ENCODE results near the gene GNAZ. TPM values are rescaled to one million over a fixed set of nuclear protein-coding genes. Genes with fewer than 3 reads are reported as not detected.
"Not testable (repeated sequence)": the region's sequence is repeated elsewhere in the genome, so short reads cannot be mapped to it uniquely, and the experiment has no call there.

Gene GNAZ
- 3.6 and 3.9 TPM in 2 replicates for total RNA-seq (2014; rRNA removed; shearing (Covaris generic))
- 3.9 and 6.9 TPM in 2 replicates for polyA plus RNA-seq (2015; cell fraction: cytosol; rRNA removed)
- polyA plus RNA-seq (2015; cell fraction: nucleus; rRNA removed) = 3.3 and 5.9 TPM in 2 replicates

- no peak for DNase-seq (ENCODE audit: low read depth, low spot score)
- in situ Hi-C loops (cut with HindIII; ENCODE audit: low pct_unique_long_range_greater_than_20kb, low sequenced_read_pairs) = no loop called here
Measured at GRCh38 chr22:23070418-23071229, at the start of gene GNAZ. GNAZ (plus strand) TSS chr22:23070519; CDS start chr22:23095696, 25,177 bp downstream.

- no peak for DNase-seq (ENCODE audit: low read depth, low spot score)
- in situ Hi-C loops (cut with HindIII; ENCODE audit: low pct_unique_long_range_greater_than_20kb, low sequenced_read_pairs) = no loop called here
Measured at GRCh38 chr22:23020659-23021293, 49.5 kb upstream of the GNAZ start.

- in situ Hi-C loops (cut with HindIII; ENCODE audit: low pct_unique_long_range_greater_than_20kb, low sequenced_read_pairs); DNase-seq (ENCODE audit: low read depth, low spot score): not testable (repeated sequence)
Measured at GRCh38 chr22:23021660-23022353, 48.5 kb upstream of the GNAZ start.

GRCh38 chr22:23023294-23023693 is 47.0 kb upstream of the GNAZ start:
- in situ Hi-C loops (cut with HindIII; ENCODE audit: low pct_unique_long_range_greater_than_20kb, low sequenced_read_pairs) = no loop called here
- no peak for DNase-seq (ENCODE audit: low read depth, low spot score)

- in situ Hi-C loops (cut with HindIII; ENCODE audit: low pct_unique_long_range_greater_than_20kb, low sequenced_read_pairs) = no loop called here
Measured at GRCh38 chr22:23026777-23027176, 43.5 kb upstream of the GNAZ start.

GRCh38 chr22:23027849-23028248 is 42.5 kb upstream of the GNAZ start:
- DNase-seq (ENCODE audit: low read depth, low spot score); in situ Hi-C loops (cut with HindIII; ENCODE audit: low pct_unique_long_range_greater_than_20kb, low sequenced_read_pairs): not testable (repeated sequence)

More at GRCh38 chr22:23026777-23027176, 43.5 kb upstream of the GNAZ start:
- no peak for DNase-seq (ENCODE audit: low read depth, low spot score)

- in situ Hi-C loops (cut with HindIII; ENCODE audit: low pct_unique_long_range_greater_than_20kb, low sequenced_read_pairs) = no loop called here
Measured at GRCh38 chr22:23029521-23030228, 40.6 kb upstream of the GNAZ start.

GRCh38 chr22:23031381-23031780 is 38.9 kb upstream of the GNAZ start:
- DNase-seq (ENCODE audit: low read depth, low spot score) = no peak
- in situ Hi-C loops (cut with HindIII; ENCODE audit: low pct_unique_long_range_greater_than_20kb, low sequenced_read_pairs) = no loop called here

More at GRCh38 chr22:23029521-23030228, 40.6 kb upstream of the GNAZ start:
- no peak for DNase-seq (ENCODE audit: low read depth, low spot score)

- in situ Hi-C loops (cut with HindIII; ENCODE audit: low pct_unique_long_range_greater_than_20kb, low sequenced_read_pairs) = no loop called here
- DNase-seq (ENCODE audit: low read depth, low spot score) = no peak
Measured at GRCh38 chr22:23031786-23032185, 38.5 kb upstream of the GNAZ start.

GRCh38 chr22:23032658-23033057 is 37.7 kb upstream of the GNAZ start:
- in situ Hi-C loops (cut with HindIII; ENCODE audit: low pct_unique_long_range_greater_than_20kb, low sequenced_read_pairs) = no loop called here
- DNase-seq (ENCODE audit: low read depth, low spot score) = no peak

- in situ Hi-C loops (cut with HindIII; ENCODE audit: low pct_unique_long_range_greater_than_20kb, low sequenced_read_pairs) = no loop called here
- no peak for DNase-seq (ENCODE audit: low read depth, low spot score)
Measured at GRCh38 chr22:23033116-23033905, 37.0 kb upstream of the GNAZ start.

- in situ Hi-C loops (cut with HindIII; ENCODE audit: low pct_unique_long_range_greater_than_20kb, low sequenced_read_pairs) = no loop called here
- no peak for DNase-seq (ENCODE audit: low read depth, low spot score)
Measured at GRCh38 chr22:23034621-23035556, 35.4 kb upstream of the GNAZ start.

GRCh38 chr22:23035557-23036277 is 34.6 kb upstream of the GNAZ start:
- DNase-seq (ENCODE audit: low read depth, low spot score) = no peak

GRCh38 chr22:23036684-23037428 is 33.5 kb upstream of the GNAZ start:
- in situ Hi-C loops (cut with HindIII; ENCODE audit: low pct_unique_long_range_greater_than_20kb, low sequenced_read_pairs) = no loop called here
- DNase-seq (ENCODE audit: low read depth, low spot score) = no peak

More at GRCh38 chr22:23035557-23036277, 34.6 kb upstream of the GNAZ start:
- in situ Hi-C loops (cut with HindIII; ENCODE audit: low pct_unique_long_range_greater_than_20kb, low sequenced_read_pairs) = no loop called here

Data from SK-MEL-5 (cell line).